ENCODE measurements around the gene CBFB.

DNA sequence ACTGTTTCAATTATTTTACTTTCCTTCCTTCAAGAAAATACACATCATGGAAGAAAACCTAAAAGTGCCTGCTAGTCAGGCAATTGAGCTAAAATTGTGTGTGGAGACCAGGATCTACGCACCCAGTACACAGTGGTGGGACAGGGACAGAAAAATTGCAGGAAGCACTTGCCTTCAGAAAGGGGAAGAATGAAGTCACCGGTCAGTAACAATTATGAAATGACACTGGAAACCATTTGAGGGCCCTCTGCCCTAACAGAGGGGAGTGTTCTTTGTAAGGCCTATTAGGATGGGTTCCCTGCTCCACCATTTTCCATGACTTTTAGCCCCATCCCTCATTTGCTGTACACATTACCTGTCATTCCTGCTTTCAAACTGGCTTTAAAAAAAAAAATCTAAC, 76.3 kb downstream of the CBFB start:
- TF ChIP-seq EZH2 (IDR thresholded peaks at IDR 0.05; ENCODE audit: borderline replicate concordance), result no peak
- TF ChIP-seq, protein P1, sequence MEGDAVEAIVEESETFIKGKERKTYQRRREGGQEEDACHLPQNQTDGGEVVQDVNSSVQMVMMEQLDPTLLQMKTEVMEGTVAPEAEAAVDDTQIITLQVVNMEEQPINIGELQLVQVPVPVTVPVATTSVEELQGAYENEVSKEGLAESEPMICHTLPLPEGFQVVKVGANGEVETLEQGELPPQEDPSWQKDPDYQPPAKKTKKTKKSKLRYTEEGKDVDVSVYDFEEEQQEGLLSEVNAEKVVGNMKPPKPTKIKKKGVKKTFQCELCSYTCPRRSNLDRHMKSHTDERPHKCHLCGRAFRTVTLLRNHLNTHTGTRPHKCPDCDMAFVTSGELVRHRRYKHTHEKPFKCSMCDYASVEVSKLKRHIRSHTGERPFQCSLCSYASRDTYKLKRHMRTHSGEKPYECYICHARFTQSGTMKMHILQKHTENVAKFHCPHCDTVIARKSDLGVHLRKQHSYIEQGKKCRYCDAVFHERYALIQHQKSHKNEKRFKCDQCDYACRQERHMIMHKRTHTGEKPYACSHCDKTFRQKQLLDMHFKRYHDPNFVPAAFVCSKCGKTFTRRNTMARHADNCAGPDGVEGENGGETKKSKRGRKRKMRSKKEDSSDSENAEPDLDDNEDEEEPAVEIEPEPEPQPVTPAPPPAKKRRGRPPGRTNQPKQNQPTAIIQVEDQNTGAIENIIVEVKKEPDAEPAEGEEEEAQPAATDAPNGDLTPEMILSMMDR (IDR thresholded peaks at IDR 0.05; ENCODE audit: poor library complexity), result no peak

All from hepatocyte (in vitro differentiated cells).